GM19023 (cell line): ENCODE results near the gene EPB41L5.

ENCODE experiments used
- ATAC-seq: cut with Tn5 transposase; IDR thresholded peaks from one replicate; pipeline ENCODE4 v1.9.1; 2021; ENCODE audit warnings: mild to moderate bottlenecking, moderate library complexity; ENCODE audit not compliant: unreplicated experiment

The EPB41L5 gene

GRCh38 chr2:120223034-120223912 is 210.4 kb downstream of the EPB41L5 start, which contains the start of gene TMEM185B:
Gene TMEM185B, minus strand, starts transcription at chr2:120223400. Its CDS starts 424 bp downstream, at chr2:120222976.
- peak; percentile 90 for ATAC-seq

DNA sequence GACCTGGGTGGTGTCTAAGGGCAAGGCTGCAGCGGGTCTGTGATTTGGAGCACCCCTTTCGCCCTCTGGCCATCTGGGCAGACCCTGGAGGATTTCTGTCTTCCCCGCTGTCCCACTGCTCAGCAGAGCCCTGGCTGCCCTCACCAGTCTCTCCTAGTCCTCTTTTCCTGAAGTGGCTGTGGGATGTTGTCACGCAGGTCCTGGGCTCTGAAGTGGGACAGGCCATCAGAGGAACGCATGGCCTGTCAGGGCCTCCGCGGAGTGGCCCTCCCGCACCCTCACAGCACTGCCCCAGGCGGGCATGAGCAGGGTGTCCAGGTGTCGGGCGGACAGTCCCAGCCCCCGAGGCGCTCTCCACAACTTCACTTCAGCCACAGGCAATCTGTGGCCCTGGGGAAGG is 211.4 kb downstream of the EPB41L5 start:
- ATAC-seq: no peak

- no peak for ATAC-seq
Measured at GRCh38 chr2:120224735-120225548, 212.1 kb downstream of the EPB41L5 start.

DNA sequence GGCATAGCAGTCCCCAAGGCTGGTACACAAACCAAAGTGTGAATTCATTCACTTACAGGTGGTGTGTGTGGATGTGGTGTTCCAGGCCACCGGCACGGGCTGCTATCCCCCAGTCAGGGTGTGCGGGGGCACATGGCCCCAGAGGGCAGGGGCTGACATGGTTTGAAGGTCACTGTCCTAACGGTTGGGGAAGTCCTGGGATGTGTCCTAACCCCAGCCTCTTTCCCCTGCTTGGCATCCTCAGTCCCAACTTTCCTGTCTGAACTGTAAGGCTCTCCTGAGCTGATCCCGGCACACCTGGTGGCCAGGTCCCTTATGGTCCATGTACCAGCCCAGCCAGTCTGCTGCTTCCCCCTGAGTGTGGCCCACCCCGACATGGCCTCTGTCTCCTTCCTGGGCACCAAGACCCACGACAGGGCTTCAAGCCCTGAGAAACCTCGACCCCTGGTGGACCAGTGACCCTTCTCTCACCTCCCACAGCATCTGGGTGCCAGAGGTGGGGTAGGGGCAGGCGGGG is 212.7 kb downstream of the EPB41L5 start:
- ATAC-seq: no peak

- ATAC-seq: no peak
Measured at GRCh38 chr2:120226316-120226715, 213.4 kb downstream of the EPB41L5 start.

- no peak for ATAC-seq
Measured at GRCh38 chr2:120227111-120227991, 214.5 kb downstream of the EPB41L5 start.

- no peak for ATAC-seq
Measured at GRCh38 chr2:120228503-120228902, 215.6 kb downstream of the EPB41L5 start.
